Stimulated activated CD8-positive, alpha-beta memory T cell treated with anti-CD3 and anti-CD28 coated beads, Interleukin-7, amount 100 ng/mL, for 48 hours (primary cell): ENCODE measurements around the gene EVA1B.

Source experiments
- DNase-seq, 2 donors: peaks; one replicate each; pipeline ENCODE4 v3.0.0-alpha.2; 2020; ENCODE audit warnings: low read depth in 1 of 2; ENCODE audit errors: extremely low read depth in 1 of 2

Gene EVA1B

DNA sequence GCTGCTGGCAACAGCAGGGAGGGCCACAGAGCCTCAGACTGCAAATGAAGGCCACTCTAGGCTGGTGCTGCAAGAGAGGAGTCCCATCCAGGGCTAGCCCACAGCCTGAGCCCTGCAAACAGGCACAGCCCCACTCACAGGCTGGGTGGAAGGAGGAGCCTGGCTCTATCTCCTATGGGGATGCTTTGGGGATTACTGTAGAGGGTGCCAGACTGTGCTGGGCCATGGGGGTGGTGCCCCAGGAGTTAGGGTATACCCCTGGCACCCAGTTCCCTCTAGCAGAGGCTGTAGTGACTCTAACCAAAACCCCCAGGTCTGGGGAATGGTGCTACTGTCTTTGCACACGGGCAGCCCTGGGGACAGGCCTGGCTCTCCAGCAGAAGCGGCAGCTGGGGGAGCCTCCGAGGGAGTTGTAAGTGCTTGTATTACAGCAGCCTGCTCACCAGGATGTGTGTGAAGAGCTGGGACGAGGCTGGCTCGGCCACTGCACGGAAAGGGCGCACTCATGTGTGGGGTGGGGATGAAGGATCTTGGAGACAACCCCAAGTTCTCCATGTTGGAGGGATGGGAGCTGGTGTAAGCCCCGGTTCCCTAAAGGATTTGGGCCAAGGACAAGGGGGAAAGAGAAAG lies 23.4 kb upstream of the EVA1B start:
- DNase-seq: no peak

- DNase-seq: no peak
These were observed 21.9 kb upstream of the EVA1B start for GRCh38 chr1:36345353-36345752.

- DNase-seq: no peak
These were observed 20.9 kb upstream of the EVA1B start for GRCh38 chr1:36344395-36344680.

DNA sequence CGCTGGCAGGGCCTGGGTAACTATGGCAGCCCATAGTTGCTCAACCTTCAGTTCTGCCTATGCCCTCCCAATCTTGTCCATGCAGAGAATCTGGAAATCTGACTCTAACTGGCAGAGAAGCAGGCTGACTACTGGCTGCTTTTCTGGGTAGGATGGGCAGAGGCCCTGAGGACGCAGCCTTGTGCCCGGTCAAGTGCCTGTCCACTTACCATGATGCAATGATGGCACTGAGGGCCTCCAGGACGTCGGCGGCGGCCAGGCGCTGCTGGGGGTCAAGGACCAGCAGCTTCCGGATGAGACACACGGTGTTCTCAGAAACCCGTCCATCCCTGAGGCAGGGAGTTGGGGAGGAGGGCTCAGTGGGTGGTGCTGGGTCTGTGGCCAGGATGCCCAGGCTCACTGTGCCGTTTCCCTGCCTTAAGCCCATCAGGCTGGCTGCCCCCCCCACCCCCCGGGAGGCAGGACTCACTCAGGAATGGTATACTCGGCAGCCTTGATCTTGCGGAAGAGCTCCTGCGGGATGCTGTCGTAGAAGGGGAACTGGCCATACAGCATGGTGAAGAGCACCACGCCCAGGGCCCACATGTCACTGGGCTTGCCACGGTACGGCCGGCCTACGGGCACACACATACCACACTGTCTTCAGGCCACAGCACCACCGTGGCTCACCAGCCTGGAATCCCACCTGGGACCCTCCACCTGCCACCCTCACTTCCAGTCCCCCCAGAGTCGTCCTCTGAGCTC lies 20.4 kb upstream of the EVA1B start:
- no peak for DNase-seq

DNA sequence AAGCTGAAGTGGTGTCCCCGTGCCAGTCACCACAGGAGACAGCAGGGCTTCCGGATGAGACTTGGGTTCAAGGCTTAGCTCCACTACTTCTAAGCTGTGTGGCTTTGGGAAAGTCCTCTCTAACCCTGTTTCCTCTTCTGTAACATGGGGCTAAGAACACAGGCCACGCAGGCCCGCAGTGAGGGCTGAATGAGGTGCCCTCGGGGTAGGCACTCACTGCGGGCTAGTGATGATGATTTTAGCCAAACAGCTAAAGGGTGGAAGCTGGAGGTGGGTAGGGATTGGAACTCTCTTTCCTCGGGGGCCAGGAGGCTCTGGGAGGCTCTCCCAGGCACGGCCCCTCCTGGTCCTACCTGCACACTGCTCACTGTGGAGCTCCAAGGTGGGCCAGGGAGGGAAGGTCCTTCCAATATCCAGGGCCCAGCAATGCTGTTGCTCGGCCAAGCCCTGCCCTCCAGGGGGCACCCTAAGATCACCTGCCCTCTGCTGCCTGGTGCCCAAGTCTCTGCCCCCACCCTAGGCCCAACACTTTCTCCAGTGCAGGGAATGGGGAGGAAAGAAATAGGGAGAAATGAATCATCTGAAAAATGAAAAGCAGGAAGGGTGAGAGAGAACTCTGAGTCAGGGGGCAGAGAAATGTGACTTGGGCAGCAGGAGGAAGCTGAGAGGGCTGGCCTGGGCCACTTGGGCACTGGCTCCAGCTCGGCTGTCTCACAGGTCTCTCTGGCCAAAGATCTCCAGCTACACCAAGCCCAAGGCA lies 19.2 kb upstream of the EVA1B start:
- DNase-seq: no peak

GRCh38 chr1:36341626-36342320 lies 18.3 kb upstream of the EVA1B start:
- DNase-seq: no peak

GRCh38 chr1:36339615-36340014 lies 16.2 kb upstream of the EVA1B start:
- no peak for DNase-seq

- DNase-seq: no peak
These were observed 15.8 kb upstream of the EVA1B start for GRCh38 chr1:36339215-36339614.

DNA sequence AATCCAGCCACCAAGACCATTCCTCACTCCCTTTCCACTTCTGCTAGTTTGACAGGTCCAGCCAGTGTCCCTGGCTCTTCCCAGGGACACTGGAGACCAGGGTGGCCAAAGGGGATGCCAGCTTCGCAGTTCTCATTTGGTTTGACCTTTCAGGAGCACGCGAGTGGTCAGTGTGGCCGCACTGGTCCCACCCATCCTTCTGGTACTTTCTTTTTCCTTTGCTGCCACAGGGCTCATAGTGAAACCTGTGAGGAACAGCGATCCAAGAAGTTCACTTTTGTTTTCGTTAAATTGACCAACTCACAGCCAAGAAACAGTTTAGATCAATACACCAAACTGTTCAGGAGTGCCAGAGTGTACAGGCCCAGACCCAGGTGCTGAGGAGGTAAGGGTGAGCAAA lies 14.4 kb upstream of the EVA1B start:
- no peak for DNase-seq

GRCh38 chr1:36330940-36331339 lies 7.5 kb upstream of the EVA1B start:
- DNase-seq: no peak

DNA sequence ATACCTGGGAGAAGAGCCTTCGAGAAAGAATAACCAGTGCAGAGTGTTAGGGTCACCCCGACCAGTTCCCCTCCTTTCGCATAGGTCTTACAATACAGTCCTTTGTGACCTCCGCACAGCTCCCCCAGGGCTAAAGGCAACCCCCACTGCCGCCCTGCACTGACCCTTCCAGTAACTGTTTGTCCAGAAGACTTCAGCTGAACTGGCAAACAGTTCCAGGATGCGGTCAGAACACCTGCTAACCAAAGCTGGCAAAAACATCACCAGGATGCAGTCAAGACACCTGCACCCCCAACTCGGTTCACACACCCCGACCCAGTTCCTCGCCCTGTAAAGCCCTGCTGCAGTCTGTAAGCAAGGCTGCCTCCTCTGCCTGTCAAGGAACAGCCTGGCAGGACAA lies 6.4 kb upstream of the EVA1B start:
- DNase-seq: no peak

- no peak for DNase-seq
These were observed 5.3 kb upstream of the EVA1B start for GRCh38 chr1:36328713-36329112.

DNA sequence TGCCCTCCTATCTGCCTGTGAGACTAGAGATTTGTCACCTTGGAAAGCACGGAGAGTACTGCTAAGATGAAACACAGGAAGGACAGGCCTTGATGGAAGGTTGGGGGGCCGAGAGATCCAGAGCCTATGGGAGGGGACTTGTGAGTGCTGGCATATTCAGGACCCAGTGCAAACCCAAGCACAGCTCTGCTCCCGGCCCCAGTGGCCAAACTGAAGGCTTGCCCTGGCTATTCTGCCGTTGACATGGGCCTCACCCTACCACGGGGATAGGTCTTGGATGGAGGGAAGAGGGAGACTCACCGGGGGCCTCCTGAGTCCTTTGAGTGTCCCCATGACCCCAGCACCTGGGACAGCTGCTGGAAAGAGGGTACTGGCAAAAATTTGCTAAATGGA lies 4.6 kb upstream of the EVA1B start:
- DNase-seq: no peak

DNA sequence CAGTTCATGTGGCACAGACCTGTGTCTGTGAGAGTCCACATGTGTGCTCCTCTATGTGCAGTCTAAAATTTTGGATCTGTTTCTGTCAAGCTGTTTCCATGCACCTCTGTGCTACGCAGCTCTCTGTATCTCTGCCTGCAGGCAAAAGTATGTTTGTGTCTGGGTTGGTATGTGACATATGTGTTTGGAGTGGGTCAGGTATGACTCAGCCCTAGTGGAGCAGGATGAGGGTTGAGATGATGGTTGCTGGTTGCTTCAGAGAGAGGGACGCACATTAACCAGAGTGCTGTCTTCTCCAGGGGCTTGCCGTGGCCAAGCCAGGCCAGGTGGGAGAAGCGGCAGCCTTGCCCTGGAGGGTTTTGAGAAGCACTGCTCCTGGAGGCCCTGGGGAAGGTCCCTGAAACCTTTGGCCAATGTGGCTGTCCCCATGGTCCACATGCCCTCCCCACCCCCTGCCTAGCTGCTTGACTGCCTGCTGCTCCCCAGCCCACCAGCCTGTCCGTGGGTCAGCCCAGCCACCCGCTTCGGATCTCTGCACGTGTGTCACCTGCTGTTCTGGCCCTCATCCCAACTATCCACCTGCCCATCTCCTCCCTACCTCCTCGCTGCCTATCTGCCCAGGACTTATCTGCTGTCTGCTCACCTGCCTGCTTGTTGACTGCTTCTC lies 4.1 kb upstream of the EVA1B start:
- DNase-seq: no peak

DNA sequence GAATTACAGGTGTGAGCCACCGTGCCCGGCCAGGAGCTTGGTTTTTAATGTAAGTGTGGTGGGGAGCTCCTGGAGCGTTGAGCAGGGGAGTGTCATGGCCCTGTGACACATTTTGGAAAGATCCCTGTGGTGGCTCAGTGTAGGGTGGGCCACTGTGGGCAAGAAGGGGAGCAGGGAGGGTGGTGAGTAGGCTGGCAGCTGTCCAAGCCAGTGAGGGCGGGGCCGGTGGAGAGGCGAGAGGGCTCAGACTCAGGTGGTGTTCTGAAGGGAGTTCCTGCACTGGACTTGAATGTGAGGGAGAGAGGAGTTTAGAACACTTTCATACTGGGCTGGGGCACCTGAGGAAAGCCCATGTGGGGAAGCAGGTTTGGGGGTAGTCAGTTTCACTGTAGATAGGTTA lies 3.1 kb upstream of the EVA1B start:
- no peak for DNase-seq

- no peak for DNase-seq
These were observed 883 bp upstream of the EVA1B start for GRCh38 chr1:36324353-36324703.

DNA sequence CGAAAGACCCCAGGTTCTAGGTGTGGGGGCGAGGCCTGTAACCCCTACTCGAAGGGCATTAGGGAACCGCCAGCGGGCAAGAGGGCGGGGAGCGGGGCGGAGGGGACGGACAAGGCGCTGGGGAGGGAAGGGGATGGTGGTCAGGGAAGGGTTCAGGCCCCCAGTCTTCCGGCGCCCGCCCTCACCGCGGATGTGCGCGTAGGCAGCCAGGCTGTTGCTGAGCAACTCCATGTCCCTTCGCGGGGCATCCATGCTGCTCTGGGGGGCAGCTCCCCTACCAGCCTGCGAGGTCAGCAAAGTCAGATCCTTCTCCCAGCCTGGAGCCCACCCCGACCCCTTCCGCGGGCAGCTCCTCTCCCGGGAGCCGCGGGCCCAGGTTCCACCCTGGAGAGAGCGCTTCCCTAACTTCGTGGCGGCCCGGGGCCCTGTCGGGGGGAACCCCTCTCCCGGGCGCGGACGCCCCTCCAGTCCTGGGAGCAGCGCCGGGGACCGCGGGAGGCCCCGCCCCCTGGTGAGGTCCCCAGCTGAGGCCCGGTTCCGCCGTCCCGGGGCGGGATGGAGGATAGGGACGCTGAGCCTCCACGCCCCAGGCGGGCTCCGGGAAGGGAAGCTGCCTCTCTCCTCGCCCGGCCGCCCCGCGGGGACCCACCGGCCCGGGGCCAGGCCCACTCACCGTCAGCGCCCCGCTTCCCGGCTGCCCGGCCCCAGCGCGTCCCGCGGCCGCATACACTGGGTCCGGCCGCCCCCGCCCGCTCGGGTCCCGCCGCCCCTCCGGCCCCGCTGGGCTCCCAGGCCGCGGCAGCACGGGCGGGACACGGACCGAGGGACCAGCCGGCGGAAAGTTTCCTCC lies 434 bp downstream of the EVA1B start:
- DNase-seq: peak in 1 of 2 donors; percentile 39

- DNase-seq: no peak
These were observed 1.2 kb downstream of the EVA1B start for GRCh38 chr1:36322041-36322785.

DNA sequence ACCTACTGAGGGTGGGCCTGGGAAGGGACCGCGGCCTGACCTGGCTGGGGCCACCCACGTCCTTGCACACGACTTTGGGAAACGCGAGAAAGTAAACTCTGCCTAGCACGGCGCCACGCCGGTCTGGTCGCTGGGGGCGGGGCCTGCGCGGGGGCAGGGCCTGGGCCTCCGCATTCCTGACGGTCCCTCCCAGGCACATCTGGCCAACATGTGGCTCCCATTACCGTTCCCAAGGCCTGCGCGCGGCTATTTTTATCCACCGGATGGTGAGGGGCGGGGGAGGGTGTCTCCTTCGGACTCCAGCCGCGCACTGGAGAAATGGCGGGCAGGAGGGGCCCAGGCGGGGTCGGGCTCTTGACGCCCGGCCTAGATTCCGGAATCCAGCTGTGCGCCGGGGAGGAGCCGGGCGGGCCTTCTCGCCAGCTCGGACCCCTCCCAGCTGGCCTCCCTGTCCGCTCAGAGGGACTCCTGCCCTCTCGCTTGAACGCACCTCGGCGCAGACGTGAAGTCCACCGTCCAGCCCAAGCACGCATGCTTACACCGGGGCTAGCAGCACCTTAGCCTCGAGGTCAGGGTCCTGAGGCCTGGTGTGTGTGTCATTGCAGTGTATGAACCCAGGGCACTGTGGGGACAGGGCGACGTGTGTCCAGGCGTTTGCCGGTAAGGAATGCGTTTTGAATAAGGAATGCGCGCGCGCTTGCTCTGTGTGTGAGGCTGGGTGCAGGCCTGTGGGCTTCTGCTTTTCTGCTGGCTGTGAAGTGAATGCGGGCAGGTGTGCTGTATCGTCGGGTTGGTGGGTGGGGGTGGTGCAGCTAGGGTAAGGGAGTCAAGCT lies 2.1 kb downstream of the EVA1B start:
- no peak for DNase-seq
